Prostate gland (tissue), 2 donors: ENCODE data around the gene ATP6V1G2. TPM values are rescaled to one million over a fixed set of nuclear protein-coding genes. Genes with fewer than 3 reads are reported as not detected.
"Not testable (repeated sequence)": the region's sequence is repeated elsewhere in the genome, so short reads cannot be mapped to it uniquely, and the experiment has no call there.

ENCODE experiments used
- DNase-seq: peaks from one replicate; pipeline ENCODE4 v3.0.0-alpha.2; 2019; ENCODE audit warnings: low spot score
- H3K27ac ChIP-seq, 2 donors: fragments of 200-600 bp; sonication (generic); 2 replicates each; pipeline ENCODE4 v1.5.1; 2017 to 2019
- H3K27me3 ChIP-seq: fragments of 200-600 bp; sonication (generic); replicated peaks from 2 replicates; pipeline ENCODE4 v1.5.1; 2019; ENCODE audit not compliant: insufficient read depth
- H3K36me3 ChIP-seq, 2 donors: fragments of 200-600 bp; sonication (generic); 1 replicate in 1 of 2; 2 replicates in 1 of 2; pipeline versions ENCODE4 v1.5.1 to v1.8.1; 2017 to 2019
- H3K4me1 ChIP-seq: fragments of 200-600 bp; sonication (generic); replicated peaks from 2 replicates; pipeline ENCODE4 v1.5.1; 2019
- H3K4me3 ChIP-seq, 2 donors: fragments of 200-600 bp; sonication (generic); 2 replicates each; pipeline ENCODE4 v1.5.1; 2017 to 2019
- H3K9me3 ChIP-seq: fragments of 200-600 bp; sonication (generic); 2 replicates; pipeline ENCODE4 v1.5.1; 2017
- CTCF ChIP-seq, 4 experiments: fragments of 200-600 bp in 2 of 4; fragments of 450-650 bp in 2 of 4; sonication (generic) in 2 of 4; IDR thresholded peaks; 1 replicate in 3 of 4; 2 replicates in 1 of 4; pipeline ENCODE4 v1.5.1; 2016 to 2019; ENCODE audit warnings: antibody characterized with exemption in 4 of 4, mild to moderate bottlenecking in 2 of 4, moderate library complexity in 2 of 4
- POLR2A ChIP-seq: fragments of 450-650 bp; IDR thresholded peaks from one replicate; pipeline ENCODE4 v1.6.1; 2016; ENCODE audit warnings: antibody characterized with exemption, mild to moderate bottlenecking
- POLR2AphosphoS5 ChIP-seq: sonication (generic); formaldehyde crosslinking; IDR thresholded peaks from one replicate; pipeline ENCODE4 v1.6.1; 2017; ENCODE audit warnings: antibody characterized with exemption
- WGBS: methylation state at CpG from one replicate; pipeline ENCODE4 v1.1.5; 2018; 5-methylcytosine and 5-hydroxymethylcytosine counted together
- intact Hi-C: fragments of 100-400 bp; cut with DNase I; formaldehyde crosslinking; loops from one replicate; pipeline ENCODE4 v1.14.2; 2022
- total RNA-seq, 2 donors: library from RNA; depleted of rRNA; stranded (reverse); fragments of >200 nt; gene quantifications; one replicate each; pipeline ENCODE4 v1.1.0, GENCODE V29; 2016

Gene ATP6V1G2
- total RNA-seq, 2 donors from 2014 or later, result 0.36 to 0.74 TPM

GRCh38 chr6:31502586-31502985, 43.8 kb downstream of the ATP6V1G2 start:
- no peaks in the 10 kb centered on the region for H3K9me3 ChIP-seq
- H3K4me1 ChIP-seq, result no peaks in the 10 kb centered on the region
- DNase-seq, result no peak
- no peaks in the 10 kb centered on the region for H3K36me3 ChIP-seq
- no peak overlapping the region for H3K27ac ChIP-seq
- H3K27me3 ChIP-seq, result no peaks in the 10 kb centered on the region
- intact Hi-C loops, result no loop called here
- H3K4me3 ChIP-seq, result no peak overlapping the region
- no peak for TF ChIP-seq POLR2A
- no peak for TF ChIP-seq POLR2AphosphoS5
- TF ChIP-seq CTCF (IDR thresholded peaks at IDR 0.05), result no peak

- H3K4me1 ChIP-seq, H3K36me3 ChIP-seq, H3K4me3 ChIP-seq, intact Hi-C loops, DNase-seq, H3K27me3 ChIP-seq, H3K9me3 ChIP-seq, H3K27ac ChIP-seq: not testable (repeated sequence)
- WGBS, result 75% methylated on average over 2 of the region's 2 CpGs
These were observed 46.8 kb downstream of the ATP6V1G2 start for GRCh38 chr6:31499648-31500047.

GRCh38 chr6:31498748-31499147, 47.7 kb downstream of the ATP6V1G2 start:
- Histone ChIP-seq H3K9me3 (no peaks in the 10 kb centered on the region), H3K36me3 (no peaks in the 10 kb centered on the region), H3K27ac (no peak overlapping the region), H3K4me1 (no peaks in the 10 kb centered on the region), H3K27me3 (no peaks in the 10 kb centered on the region), H3K4me3 (no peak overlapping the region)
- DNase-seq, result no peak
- WGBS, result 6% methylated on average over 10 of the region's 21 CpGs
- intact Hi-C loops, result no loop called here
- TF ChIP-seq CTCF (IDR thresholded peaks at IDR 0.05) (no peak), POLR2AphosphoS5 (no peak), POLR2A (no peak)

- H3K27me3 ChIP-seq, result no peaks in the 10 kb centered on the region
- DNase-seq, result peak; percentile 78
These were observed 48.6 kb downstream of the ATP6V1G2 start, which contains the start of gene MICB for GRCh38 chr6:31497531-31498476. Gene MICB (plus strand): TSS chr6:31498145. CDS start chr6:31498194, 49 bp downstream.

GRCh38 chr6:31496826-31497225, 49.6 kb downstream of the ATP6V1G2 start:
- intact Hi-C loops, H3K4me3 ChIP-seq, H3K36me3 ChIP-seq, H3K4me1 ChIP-seq, H3K27ac ChIP-seq, H3K9me3 ChIP-seq, DNase-seq, H3K27me3 ChIP-seq: not testable (repeated sequence)
- WGBS, result 58% methylated on average over 4 of the region's 4 CpGs

More at GRCh38 chr6:31497531-31498476, 48.6 kb downstream of the ATP6V1G2 start, which contains the start of gene MICB:
- H3K36me3 ChIP-seq, result no peaks in the 10 kb centered on the region
- peak within 1 kb of the TSS; percentile 12 to 59 for H3K27ac ChIP-seq
- peak; percentile 79 for TF ChIP-seq POLR2AphosphoS5
- peak in 2 of 4 experiments; percentile 10 to 19 for TF ChIP-seq CTCF (IDR thresholded peaks at IDR 0.05)
- peak; percentile 67 for TF ChIP-seq POLR2A
- peak within 1 kb of the TSS; percentile 35 to 39 for H3K4me3 ChIP-seq
- intact Hi-C loops, result no loop called here
- H3K4me1 ChIP-seq, result no peaks in the 10 kb centered on the region
- no peaks in the 10 kb centered on the region for H3K9me3 ChIP-seq
- under 1% methylated on average over 60 of the region's 64 CpGs for WGBS

GRCh38 chr6:31495580-31495979, 50.8 kb downstream of the ATP6V1G2 start:
- WGBS, result 57% methylated on average over 2 of the region's 2 CpGs
- no peaks in the 10 kb centered on the region for H3K36me3 ChIP-seq
- no peaks in the 10 kb centered on the region for H3K27me3 ChIP-seq
- H3K27ac ChIP-seq, result no peak overlapping the region
- no peaks in the 10 kb centered on the region for H3K9me3 ChIP-seq
- intact Hi-C loops, result no loop called here
- TF ChIP-seq POLR2A (no peak), CTCF (IDR thresholded peaks at IDR 0.05) (no peak), POLR2AphosphoS5 (no peak)
- H3K4me3 ChIP-seq, result no peak overlapping the region
- no peak for DNase-seq
- no peaks in the 10 kb centered on the region for H3K4me1 ChIP-seq
